ENCODE results near the gene RNF141.

RNF141 gene

DNA sequence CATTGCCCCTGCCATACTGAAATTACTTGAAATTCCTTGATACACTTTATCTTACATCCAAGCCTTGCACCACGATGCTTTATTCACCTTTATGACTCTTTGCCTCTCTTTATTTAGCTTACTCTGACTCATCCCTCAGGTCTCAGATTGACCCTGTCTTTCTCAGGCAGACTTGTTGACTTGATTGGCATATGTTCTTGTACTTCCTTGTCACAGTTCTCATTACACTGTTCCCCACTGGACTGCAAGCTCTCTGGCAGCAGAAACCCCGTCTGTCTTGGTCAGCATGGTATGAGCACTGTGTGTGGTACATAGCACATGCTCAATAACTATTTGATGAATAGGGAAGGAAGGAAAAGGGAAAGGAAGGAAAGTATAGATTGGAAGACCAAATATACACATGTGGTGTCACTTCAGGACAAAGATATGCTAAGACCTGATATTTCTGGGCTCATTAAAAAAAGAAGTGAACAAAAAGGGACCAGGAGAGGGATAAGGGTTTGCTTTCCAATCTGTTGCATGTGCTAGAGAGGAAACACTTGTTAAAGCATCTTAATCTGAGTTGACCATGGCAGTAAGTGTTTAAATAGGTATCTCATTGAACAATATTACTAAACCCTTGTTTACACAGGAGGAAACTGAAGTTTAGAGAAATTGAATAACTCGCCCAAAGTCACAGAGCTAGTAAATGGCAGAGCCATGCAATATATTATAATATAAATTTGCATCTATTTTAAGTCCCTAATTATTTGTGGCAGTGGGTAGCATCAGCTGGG is 20.2 kb upstream of the RNF141 start:
- no peak for DNase-seq (ENCODE audit: low read depth in 2 of 2)

DNA sequence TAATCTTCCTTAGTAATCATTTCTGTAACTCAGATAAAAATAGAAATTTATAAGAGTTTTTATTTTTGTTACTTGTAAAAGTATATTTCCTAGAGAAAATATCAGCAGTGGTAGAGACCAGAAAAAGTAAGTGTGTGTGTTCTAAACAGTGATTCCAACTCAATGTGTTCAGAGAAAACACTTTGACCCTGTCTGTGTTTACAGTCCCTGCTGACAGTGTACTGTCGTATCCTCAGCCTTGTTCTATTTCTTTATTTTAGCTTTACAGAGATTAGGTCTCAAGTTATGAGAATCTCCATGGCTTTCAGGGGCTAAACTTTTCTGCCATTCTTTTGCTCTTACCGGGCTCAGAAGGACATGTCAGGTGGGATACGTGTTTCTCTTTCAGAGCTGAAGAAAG is 17.3 kb upstream of the RNF141 start:
- DNase-seq (ENCODE audit: low read depth in 2 of 2): no peak

DNA sequence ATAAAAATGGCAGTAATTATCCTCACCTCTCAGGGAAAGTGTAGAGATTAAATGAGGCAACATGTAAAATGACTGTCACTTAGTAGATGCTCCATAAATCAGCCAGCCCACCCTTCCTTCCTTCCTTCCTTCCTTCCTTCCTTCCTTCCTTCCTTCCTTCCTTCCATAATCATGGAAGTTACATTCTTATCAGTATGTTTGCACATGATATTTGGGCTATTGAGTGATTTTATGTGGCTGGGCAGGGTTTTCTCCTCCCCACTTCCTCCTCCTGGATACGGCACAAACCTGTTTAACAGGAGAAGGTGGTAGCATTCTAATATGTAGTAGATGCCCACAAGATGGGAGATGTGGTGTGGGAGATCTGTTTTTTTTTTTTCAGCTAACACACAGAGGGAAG is 15.6 kb upstream of the RNF141 start:
- DNase-seq (ENCODE audit: low read depth in 2 of 2): no peak

DNA sequence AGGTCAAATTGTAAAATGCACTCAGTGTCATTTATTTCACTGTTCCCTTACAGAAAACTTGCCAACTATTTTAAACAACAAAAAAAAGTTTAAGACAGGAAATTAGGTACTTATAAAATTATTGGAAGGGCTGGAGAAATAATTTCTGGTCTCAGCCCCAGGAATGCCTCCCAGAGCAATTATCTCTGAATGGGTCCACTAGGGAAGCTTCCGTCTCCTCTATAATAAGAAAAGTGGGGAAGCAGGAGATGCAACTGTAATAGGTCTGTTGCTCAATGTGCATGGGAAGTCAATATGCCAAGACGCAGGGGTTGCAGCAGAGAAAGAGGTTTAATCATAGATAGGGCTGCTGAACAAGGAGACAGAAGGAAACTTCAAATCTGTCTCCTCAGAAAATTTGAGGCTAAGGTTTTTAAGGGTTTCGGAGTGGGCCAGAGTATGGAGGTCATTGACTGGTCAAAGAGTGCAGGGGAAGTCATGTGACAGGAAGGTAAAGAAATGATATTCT is 10.9 kb upstream of the RNF141 start:
- no peak for DNase-seq (ENCODE audit: low read depth in 2 of 2)

DNA sequence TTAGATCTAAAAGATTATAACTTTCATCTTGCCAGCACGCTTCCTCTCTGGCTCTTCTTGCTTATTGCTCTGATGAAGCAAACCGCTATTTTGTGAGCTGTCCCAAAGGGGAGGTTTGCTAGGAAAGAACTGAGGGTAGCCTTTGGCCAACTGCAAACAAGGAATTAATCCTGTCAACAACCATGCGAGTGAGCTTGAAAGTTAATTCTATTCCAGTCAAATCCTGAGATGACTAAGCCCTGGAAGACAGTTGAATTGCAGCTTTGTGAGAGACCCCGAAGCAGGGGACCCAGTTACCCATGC is 10.3 kb upstream of the RNF141 start:
- DNase-seq (ENCODE audit: low read depth in 2 of 2): no peak

DNA sequence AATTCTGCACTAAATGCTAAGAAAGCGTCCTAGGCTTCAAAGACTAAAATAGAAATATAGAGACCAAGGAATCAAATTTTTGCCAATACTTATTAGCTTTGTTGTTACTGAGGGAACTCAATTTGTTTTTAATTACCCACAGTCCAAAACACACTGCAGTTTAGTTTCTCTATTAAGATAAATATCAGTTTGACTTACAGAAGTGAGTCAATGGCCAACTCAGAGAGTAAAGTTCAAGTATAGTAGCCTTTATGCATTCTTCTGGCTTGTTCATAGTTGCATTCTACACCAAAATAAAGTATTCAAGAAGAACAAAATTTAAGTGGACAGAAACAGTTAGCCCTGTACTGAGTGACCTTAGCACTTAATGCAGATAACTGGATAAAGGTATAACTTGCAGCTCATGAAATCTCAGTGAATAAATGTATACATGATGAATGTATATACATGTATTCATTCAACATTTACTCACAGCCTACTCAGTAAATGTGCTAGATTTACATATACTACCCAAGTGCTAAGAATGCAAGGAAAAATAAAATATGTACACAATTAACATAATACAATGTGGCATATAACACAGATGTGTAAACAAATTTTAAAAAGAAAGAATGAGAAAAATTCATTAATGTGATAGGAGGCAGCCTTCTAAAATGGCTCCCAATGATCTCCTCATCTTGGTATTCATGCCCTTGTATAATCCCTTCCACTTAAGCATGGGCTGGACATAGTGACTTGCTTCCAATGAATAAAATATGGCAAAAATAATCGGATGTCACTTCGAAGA is 9.7 kb upstream of the RNF141 start:
- DNase-seq (ENCODE audit: low read depth in 2 of 2): no peak

DNA sequence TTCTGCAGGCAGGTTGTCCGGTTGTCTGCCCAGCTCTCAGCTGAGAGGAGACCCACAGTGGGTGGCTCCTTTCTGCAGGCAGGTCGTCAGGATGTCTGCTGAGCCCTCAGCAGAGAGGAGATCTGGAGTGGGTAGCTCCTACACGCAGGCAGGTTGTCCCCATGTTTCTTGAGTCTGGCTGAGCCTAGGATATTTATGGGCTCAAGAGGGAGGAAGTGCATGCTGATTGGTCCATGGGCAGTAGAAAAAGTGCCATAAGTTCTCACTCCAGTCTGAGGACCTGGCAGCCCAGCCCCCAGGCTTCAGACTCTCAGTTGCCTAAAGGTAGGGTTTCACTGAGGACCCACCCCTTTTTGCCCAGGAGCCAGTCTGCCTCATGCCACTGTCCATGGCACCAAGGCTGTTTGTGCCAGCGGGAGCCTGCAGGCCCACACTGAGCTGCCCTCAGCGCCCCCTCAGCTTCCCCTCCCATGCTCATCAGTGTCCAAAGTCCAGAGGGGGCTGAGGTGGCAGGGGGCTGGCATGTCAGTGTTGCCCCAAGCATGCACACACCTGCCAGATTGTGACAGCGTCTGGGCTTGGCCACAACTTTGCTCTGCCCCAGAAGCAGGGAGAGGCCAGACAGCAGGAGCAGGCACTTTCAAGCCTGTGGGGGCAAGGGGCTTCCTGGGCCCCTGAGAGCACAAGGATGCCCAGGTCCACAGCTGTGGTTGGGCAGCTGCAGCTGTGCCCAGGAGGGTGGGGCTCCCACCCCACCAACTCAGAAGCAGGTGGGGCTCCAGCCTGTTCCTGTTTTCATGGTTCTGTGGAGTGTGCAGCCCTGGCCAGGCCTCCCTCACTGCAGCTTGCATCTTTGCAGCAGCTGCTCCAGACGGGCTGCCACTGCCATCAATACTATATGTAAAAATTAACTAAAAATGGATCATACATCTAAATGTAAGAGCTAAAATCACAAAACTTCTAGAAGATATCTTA is 3.8 kb upstream of the RNF141 start:
- no peak for DNase-seq (ENCODE audit: low read depth in 2 of 2)

DNA sequence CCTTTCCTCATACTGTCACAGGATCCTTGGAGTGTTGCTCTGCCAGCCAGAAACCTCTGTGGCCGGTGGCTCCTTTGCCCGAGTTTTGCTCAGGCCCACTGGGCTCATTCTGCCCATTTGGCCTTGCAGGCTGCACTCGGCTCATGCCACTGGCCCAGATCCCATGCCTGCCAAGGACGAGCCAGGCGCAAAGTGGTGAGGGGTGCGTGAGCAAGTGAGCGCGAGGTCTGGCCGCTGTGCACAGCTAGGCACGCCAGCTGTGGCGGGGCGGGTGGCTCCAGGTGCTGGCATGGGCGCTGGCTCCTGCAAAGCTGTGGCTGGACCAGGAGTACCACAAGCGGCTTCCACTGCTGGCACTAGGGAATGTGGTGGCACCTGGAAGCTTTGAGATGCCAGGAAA is 2.8 kb upstream of the RNF141 start:
- DNase-seq (ENCODE audit: low read depth in 2 of 2): no peak

DNA sequence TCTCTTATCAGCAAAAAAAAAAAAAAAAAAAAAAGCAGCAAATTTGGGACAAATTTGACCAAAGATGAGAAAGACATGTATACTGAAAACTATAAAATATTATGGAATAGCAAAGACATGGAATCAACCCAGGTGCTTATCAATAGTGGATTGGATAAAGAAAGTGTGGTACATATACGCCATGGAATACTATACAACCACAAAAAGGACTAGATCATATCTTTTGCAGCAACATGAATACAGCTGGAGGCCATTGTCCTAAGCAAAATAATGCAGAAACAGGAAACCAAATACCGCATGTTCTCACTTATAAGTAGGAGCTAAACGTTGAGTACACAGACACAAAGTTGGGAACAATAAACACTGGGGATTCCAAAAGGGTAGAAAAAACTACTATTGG is 1.8 kb upstream of the RNF141 start:
- DNase-seq (ENCODE audit: low read depth in 2 of 2): no peak

DNA sequence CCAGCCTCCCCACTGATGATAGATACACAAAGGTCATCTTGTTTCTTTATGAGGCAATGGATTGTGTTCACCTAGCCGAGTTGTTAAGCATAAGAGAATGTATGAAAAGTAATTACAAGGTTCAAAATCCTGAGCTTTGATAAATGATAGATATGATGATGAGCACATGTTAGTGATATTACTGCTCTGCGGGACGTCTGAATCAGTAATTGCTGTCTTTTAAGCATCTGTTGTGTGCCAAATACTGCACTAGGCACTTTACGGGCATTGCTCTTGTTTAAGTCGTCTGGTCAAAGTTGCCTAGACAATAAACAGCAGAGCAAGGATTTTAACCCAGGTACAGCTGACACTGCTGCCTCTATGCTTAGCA is 559 bp upstream of the RNF141 start:
- DNase-seq (ENCODE audit: low read depth in 2 of 2): no peak

DNA sequence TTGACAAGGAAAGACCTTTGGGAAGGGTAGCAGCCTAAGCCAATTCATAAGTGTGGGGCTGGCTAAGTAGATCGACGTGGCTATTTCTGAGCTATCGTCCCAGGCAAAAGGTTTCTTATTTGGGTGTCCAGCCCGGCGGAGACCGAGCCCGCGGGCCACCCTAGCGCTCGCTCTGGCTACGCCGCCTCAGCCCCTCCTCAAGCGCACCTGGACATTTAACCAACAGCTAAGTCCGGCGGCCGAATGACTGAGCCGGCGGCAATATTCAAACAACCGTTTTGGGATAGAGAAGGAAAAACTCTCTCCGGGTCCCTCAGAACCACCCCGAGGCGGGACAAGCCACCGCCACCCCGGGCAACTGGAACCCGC is 457 bp downstream of the RNF141 start:
- DNase-seq (ENCODE audit: low read depth in 2 of 2): no peak

DNA sequence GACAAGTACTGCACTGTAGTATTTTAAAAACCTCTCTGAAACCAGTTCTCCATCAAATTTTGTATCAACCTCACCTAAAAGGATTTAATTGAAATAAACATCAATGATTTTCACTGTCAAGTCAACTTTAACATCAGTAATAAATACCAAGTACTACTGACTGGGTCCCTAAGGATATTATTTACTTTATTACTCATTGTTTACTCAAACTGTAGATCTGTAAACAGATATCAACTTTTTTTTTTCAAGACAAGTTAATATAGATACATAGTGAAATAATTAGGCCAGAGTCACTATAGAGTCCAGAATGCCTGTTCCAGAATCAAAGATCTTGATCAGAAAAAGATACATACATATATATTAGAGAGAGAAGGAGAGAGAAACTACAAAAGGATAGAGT is 1.6 kb downstream of the RNF141 start:
- no peak for DNase-seq (ENCODE audit: low read depth in 2 of 2)

DNA sequence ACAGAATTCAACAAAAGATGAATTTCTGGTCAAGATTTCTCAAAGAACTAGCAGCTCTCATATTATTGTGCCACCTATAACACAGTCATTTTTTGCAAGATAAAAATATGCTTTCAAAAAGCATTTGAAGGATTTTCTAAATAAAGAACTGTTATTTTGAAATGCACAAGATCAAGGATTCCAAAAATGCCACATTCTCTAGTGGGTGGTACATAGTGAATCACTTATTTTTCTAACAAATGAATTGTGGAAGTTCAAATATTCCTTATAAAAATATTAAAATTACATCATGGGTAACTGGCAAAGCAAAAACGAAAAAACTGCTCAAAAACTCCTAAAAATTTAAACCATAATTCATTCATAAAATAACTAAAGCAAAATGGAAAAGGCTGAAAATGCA is 2.1 kb downstream of the RNF141 start:
- no peak for DNase-seq (ENCODE audit: low read depth in 2 of 2)

DNA sequence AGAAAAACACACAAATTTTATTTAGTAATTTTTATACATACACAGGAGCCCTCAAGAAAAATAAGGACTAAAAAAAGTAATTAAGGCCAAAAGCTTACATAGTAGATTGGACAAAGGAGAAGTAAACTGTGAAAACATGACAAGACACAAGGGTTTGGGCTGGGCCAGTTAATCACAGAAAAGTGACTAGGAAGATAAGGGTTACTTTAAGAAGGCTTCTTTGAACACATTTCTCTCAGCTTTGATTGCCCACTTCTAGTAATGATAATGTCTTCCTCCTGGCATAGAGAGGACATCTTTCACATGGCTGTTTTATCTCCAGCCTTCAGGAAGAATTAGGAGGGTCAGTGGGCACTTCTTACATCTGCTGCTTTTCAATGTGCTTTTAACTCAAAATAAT is 3.4 kb downstream of the RNF141 start:
- no peak for DNase-seq (ENCODE audit: low read depth in 2 of 2)

DNA sequence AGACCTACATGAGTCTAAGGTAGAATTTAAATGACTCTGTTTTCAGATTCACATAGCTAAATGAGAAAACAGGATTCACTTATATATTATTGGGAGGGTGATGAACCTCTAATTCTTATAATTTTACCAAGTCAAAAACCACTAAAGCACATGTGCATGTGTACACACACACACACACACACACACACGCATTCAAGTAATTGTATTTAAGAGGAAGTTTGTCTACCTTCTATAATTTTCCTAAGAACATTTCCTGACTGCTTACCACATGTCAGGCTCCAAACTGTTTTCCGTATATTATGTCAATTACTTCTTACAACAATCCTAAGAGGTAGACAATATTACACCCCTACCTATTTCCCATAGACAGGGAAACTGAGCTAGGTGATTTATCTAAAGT is 6.7 kb downstream of the RNF141 start:
- DNase-seq (ENCODE audit: low read depth in 2 of 2): no peak

DNA sequence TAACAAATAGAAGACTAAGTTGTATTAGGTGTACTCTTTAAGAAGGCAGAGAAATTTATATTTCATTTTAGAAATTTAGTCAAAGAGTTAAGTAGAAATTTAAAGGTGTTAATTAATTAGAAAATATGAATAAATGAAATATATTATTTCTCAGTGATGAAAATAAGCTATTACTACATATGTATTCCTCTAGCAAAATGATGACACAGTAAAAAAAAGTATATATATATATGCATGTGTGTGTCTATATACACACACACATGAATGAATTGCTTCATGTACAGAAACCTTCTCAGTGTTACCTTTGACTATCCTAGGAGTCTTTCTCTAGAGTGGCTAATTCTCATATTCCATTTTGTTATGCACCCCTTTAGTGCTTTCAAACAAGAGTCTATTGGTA is 7.7 kb downstream of the RNF141 start:
- DNase-seq (ENCODE audit: low read depth in 2 of 2): no peak

DNA sequence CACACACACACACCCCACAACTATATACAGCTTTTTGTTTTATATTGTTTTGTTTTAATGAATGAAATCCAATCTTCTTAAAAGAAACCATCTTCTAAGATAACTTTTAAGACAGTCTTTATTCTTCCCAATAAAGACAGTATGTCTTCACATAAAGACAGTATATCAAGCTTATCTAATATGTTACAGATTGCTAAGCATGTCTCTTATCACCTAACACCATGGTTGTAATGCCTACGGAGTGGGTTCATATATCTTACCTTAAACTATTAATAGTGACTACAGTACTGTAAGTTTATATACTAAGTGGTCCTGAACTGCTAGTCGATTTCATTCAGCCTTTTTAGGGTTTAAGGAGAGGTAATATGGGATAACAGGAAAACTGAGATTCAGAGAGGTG is 8.5 kb downstream of the RNF141 start:
- no peak for DNase-seq (ENCODE audit: low read depth in 2 of 2)

DNA sequence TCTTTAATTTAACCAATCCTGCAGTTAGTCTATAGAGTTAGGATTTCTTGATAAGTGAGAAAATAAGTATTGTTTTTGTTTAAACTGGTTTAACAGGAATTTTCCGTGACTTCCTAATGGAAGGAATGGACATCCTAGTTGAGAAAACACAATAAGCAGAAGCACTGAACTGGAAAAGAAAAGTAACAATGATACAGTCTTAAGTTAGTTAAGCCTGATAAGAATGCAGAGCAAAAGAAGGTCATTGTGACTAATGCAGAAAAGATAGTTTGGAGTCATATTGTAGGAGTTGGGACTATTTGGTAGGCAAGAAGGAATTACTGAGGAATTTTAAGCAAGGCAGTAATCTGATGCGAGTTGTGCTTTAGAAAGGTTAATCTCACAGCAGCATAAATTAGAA is 11.7 kb downstream of the RNF141 start:
- no peak for DNase-seq (ENCODE audit: low read depth in 2 of 2)

DNA sequence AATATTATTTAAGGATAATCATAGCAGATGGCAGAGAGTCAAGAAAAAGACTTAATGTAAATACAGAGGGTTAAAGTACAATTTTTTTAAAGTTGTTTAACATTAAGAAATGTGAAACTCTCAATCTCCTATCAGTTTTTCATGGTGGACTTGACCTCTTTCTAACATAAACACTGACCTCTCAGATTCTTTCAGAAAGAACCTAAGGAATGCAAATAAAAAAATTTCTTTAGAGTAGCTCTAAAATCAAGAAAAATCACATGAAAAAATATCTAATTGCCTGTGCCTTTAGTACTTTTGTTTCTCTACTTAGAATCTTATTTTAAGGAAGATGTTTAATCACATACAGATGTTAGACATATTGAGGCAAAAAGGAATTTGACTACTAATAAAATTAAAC is 12.9 kb downstream of the RNF141 start:
- DNase-seq (ENCODE audit: low read depth in 2 of 2): no peak

DNA sequence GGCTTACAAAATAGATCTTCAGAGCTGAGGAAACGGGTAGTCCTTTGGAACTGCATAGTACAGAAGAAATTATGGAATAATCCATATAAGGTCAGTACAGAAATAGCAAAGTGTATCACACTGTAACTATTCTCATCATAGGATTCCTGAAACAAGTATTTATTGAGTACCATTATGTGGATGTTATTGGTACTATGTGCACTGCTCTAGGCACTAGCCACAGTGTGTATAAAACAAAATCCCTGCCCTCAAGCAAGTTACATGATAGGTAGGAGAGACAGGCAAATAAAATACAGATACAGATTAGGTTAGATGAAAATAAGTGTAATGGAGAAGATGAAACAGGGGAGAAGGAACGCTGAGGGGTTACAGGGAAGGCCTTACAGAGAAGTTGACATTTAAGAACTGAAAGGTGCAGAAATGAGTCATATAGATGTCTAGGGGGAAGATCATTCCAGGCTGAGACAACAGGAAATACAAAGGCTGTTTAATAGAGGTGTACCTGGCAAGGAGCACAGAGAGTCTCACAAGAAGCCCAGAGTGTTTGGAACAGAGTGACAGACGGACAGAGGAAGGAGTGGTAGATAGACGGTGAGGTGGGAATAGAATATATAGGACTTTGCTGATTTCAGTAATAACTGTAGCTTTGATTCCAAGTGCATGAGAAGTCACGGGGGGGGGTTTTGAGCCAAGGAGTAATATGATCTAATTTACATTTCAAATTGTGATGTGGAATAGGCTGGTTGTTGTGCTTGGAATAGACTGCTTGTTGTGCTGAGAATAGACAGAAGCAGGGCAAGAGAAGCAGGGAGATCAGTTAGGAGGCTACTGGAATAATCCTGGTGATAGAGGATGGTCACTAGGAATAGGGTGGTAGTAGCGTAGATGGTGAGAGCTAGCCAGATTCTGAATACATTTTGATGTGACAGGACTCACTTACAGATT is 13.7 kb downstream of the RNF141 start:
- no peak for DNase-seq (ENCODE audit: low read depth in 2 of 2)

DNA sequence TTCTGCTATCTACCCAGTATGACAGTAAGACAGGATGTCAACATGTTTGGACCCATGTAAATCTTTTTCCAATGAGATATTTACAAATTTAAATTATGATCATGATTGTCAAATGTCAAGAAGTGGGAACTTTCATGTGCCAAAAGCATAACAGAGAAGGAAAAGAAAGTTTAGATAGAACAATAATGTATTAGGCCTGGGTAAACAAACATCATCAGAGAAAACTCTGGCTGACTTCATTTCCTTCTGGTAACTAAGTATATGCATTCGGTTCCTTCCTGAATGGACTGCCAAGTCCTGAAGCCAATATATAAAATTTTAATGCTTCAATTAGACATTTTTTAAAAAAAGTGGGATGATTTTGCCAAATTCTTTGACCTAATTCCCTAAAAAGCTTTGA is 16.5 kb downstream of the RNF141 start:
- DNase-seq (ENCODE audit: low read depth in 2 of 2): no peak
